ENCODE data around the gene FBF1. TPM values are rescaled to one million over a fixed set of nuclear protein-coding genes. Genes with fewer than 3 reads are reported as not detected.

Gene FBF1
- total RNA-seq, 2 donors from 2014 or later = 25.9 to 39.1 TPM

DNA sequence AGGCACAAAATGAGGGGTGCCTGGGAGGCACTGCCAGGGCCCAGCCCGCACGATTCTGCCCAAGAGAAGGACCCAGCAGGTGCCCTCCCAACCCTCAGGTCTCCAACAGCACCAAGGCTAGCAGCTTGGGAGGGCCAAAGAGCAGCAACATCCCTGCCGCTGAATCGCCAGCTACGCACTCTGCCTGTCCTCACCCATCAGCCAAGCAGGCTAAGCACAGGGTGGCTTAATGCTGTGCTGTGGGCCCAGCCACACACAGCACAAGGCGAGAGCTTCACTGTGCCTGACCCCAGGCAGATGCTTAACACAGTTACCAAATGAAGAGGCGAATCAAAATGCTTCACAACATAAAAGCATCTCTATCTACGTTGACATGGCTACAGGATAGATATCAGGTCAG lies 25.6 kb downstream of the FBF1 start:
- H3K4me1 Mint-ChIP-seq = no peaks in the 10 kb centered on the region
- no peaks in the 10 kb centered on the region for H3K27me3 Mint-ChIP-seq (ENCODE audit: insufficient read depth)
- H3K4me1 ChIP-seq (ENCODE audit: control insufficient read depth, insufficient read depth, low read length) = peaks cover 7% of the 10 kb centered on the region
- H3K27ac Mint-ChIP-seq = no peak overlapping the region
- H3K27ac ChIP-seq (ENCODE audit: low read depth, low read length) = no peak overlapping the region
- H3K9me3 Mint-ChIP-seq = no peaks in the 10 kb centered on the region
- TF ChIP-seq, protein P1, sequence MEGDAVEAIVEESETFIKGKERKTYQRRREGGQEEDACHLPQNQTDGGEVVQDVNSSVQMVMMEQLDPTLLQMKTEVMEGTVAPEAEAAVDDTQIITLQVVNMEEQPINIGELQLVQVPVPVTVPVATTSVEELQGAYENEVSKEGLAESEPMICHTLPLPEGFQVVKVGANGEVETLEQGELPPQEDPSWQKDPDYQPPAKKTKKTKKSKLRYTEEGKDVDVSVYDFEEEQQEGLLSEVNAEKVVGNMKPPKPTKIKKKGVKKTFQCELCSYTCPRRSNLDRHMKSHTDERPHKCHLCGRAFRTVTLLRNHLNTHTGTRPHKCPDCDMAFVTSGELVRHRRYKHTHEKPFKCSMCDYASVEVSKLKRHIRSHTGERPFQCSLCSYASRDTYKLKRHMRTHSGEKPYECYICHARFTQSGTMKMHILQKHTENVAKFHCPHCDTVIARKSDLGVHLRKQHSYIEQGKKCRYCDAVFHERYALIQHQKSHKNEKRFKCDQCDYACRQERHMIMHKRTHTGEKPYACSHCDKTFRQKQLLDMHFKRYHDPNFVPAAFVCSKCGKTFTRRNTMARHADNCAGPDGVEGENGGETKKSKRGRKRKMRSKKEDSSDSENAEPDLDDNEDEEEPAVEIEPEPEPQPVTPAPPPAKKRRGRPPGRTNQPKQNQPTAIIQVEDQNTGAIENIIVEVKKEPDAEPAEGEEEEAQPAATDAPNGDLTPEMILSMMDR (conservative IDR thresholded peaks at IDR 0.05) = no peak
- H3K4me3 ChIP-seq (ENCODE audit: low read length) = no peak overlapping the region
- no peaks in the 10 kb centered on the region for H3K27me3 ChIP-seq (ENCODE audit: control insufficient read depth, insufficient read depth, low read length, poor library complexity, severe bottlenecking)
- H3K9ac ChIP-seq (ENCODE audit: extremely low read depth, low read length, poor library complexity, severe bottlenecking) = no peak overlapping the region
- no peak overlapping the region for H3K4me3 Mint-ChIP-seq
- DNase-seq = no peak
- 82 to 88% methylated on average over 8 of the region's 8 CpGs for WGBS, 2 experiments (ENCODE audit: insufficient coverage in 1 of 2, insufficient read length in 1 of 2)
- H3K9me3 ChIP-seq (ENCODE audit: control insufficient read depth, low read length) = no peaks in the 10 kb centered on the region
- peaks cover 25% of the 10 kb centered on the region for H3K36me3 Mint-ChIP-seq (ENCODE audit: low read depth)
- H3K36me3 ChIP-seq (ENCODE audit: control insufficient read depth, insufficient read depth, low read length) = peaks cover 10% of the 10 kb centered on the region

DNA sequence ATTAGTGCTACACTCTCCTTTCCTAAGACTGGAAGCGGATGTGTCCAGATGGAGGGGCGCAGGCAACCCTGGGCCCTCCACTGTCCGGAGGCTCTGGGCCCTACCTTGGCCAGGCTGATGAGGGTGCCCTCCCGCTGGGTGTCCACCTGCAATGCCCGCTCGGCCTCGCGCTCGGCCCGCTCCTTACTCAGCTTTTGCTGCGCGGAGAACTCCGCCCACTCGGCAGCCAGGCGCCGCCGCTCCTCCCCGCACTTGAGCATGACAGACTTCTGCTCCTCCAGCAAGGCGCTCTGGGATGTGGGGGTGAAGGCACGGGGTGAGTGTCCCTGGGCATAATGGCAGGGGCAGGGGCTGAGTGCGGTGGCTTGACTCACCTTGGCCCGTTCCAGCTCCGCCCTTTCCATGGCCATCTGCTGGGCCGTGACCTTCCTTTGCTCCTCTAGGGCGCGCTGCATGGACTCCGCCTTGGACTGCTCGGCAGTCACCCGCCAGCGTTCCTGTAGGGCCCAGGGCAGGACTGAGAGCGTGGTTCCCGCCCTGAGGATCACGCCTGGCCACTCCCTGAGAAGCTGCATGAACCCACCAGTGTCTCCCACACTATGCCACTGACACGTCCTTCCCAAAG lies 26.1 kb downstream of the FBF1 start:
- DNase-seq = peak; percentile 84
- peaks cover 24% of the 10 kb centered on the region for H3K36me3 Mint-ChIP-seq (ENCODE audit: low read depth)
- H3K27ac Mint-ChIP-seq = no peak overlapping the region
- no peak overlapping the region for H3K9ac ChIP-seq (ENCODE audit: extremely low read depth, low read length, poor library complexity, severe bottlenecking)
- H3K27me3 Mint-ChIP-seq (ENCODE audit: insufficient read depth) = no peaks in the 10 kb centered on the region
- peaks cover 10% of the 10 kb centered on the region for H3K36me3 ChIP-seq (ENCODE audit: control insufficient read depth, insufficient read depth, low read length)
- H3K4me1 ChIP-seq (ENCODE audit: control insufficient read depth, insufficient read depth, low read length) = peaks cover 7% of the 10 kb centered on the region
- 92 to 93% methylated on average over 15 to 34 of the region's 34 CpGs for WGBS, 2 experiments (ENCODE audit: insufficient coverage in 1 of 2, insufficient read length in 1 of 2)
- no peak overlapping the region for H3K27ac ChIP-seq (ENCODE audit: low read depth, low read length)
- H3K4me3 ChIP-seq (ENCODE audit: low read length) = no peak overlapping the region
- no peaks in the 10 kb centered on the region for H3K9me3 Mint-ChIP-seq
- no peak overlapping the region for H3K4me3 Mint-ChIP-seq
- no peaks in the 10 kb centered on the region for H3K4me1 Mint-ChIP-seq
- no peaks in the 10 kb centered on the region for H3K27me3 ChIP-seq (ENCODE audit: control insufficient read depth, insufficient read depth, low read length, poor library complexity, severe bottlenecking)
- H3K9me3 ChIP-seq (ENCODE audit: control insufficient read depth, low read length) = no peaks in the 10 kb centered on the region
- TF ChIP-seq, protein P1 (conservative IDR thresholded peaks at IDR 0.05) = peak; percentile 29

DNA sequence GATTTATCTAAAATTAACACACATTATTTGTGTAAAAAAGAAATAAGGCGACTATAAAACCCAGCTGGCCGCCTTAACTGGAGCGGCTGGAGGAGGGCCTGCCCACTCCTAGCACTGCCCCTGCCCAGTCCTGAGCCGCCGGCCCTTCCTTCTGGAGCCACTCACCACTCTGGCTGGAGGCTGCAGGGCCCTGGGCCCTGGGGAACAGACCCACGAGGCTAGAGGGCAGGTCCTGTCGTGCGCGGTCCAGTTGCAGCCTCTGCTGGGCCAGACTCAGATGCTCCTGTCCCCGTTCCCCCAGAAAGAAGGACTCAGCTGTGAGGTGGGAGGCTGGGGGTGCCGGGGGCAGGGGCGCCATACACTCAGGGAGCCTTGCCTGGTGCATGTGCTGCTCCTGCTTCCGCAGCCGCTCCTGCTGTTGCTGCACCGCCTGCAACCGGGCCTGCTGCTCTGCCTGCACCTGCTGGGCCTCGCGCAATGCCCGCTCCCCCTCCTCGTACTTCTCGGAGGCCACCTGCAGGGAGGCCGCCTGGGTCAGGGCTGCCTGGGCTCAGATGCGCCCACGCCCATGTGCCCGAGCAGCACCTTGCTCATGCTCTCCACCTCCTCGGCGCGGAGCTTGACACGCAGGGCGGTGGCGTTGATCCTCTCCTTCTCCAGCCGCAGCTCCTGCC lies 27.2 kb downstream of the FBF1 start:
- H3K9me3 ChIP-seq (ENCODE audit: control insufficient read depth, low read length) = no peaks in the 10 kb centered on the region
- H3K27ac ChIP-seq (ENCODE audit: low read depth, low read length) = no peak overlapping the region
- H3K27me3 Mint-ChIP-seq (ENCODE audit: insufficient read depth) = no peaks in the 10 kb centered on the region
- peaks cover 18% of the 10 kb centered on the region for H3K36me3 Mint-ChIP-seq (ENCODE audit: low read depth)
- H3K9ac ChIP-seq (ENCODE audit: extremely low read depth, low read length, poor library complexity, severe bottlenecking) = no peak overlapping the region
- peaks cover 7% of the 10 kb centered on the region for H3K4me1 ChIP-seq (ENCODE audit: control insufficient read depth, insufficient read depth, low read length)
- peaks cover 10% of the 10 kb centered on the region for H3K36me3 ChIP-seq (ENCODE audit: control insufficient read depth, insufficient read depth, low read length)
- peak; percentile 48 for DNase-seq
- no peaks in the 10 kb centered on the region for H3K4me1 Mint-ChIP-seq
- WGBS, 2 experiments (ENCODE audit: insufficient coverage in 1 of 2, insufficient read length in 1 of 2) = 91 to 99% methylated on average over 21 to 32 of the region's 32 CpGs
- no peak overlapping the region for H3K27ac Mint-ChIP-seq
- no peak overlapping the region for H3K4me3 Mint-ChIP-seq
- H3K4me3 ChIP-seq (ENCODE audit: low read length) = no peak overlapping the region
- H3K27me3 ChIP-seq (ENCODE audit: control insufficient read depth, insufficient read depth, low read length, poor library complexity, severe bottlenecking) = no peaks in the 10 kb centered on the region
- no peaks in the 10 kb centered on the region for H3K9me3 Mint-ChIP-seq
- TF ChIP-seq, protein P1 (conservative IDR thresholded peaks at IDR 0.05) = no peak

Data from endodermal cell (in vitro differentiated cells).